GM12865 (cell line): ENCODE measurements around the gene RAB22A.

Source experiments
- DNase-seq: peaks from one replicate; pipeline ENCODE4 v3.0.0; 2010; ENCODE audit warnings: low read depth
- H3K4me3 ChIP-seq: 2 replicates; pipeline ENCODE4 v1.5.1; 2011; ENCODE audit warnings: mild to moderate bottlenecking, low read depth, low read length, control low read depth
- TF ChIP-seq, protein P1 (sequence below): IDR thresholded peaks from 2 replicates; pipeline ENCODE4 v1.5.1; 2011; ENCODE audit warnings: low read length, control low read depth, low read depth, inconsistent platforms; ENCODE audit not compliant: insufficient read depth; ENCODE audit errors: missing control alignments

Gene RAB22A

DNA sequence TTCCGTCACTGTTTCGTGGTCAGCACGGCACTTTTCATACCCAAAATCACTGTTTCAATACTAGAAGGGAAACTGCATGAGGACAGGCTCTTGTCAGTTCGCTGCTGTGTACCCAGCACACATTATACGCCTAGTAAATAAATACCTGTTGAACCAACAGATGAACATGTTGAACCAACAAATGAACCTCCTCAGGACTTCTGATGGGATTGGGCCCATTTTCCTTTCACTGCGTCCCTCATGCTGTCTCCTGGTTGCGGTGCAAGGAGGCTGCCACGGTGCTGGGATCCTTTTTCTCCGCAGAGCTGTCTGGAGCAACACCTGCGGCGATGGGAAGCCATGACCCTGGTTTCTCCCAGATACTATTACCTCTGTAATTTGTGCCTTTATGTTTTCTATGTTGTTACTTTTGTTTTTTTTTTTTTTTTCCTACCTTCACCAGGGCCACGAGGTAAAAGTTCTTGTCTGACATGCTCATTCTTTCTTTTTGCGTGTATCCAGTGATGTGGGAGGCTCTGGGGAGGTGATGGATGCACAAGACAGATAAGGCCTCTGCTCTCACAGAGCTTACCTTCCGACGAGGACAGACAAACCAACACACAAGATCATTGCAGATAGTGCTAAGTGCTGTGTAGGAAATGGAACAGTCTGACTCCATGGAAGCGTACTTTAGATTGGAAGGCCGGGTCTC, 80.6 kb downstream of the RAB22A start:
- no peak for DNase-seq
- H3K4me3 ChIP-seq: peak overlapping the region; percentile 92
- TF ChIP-seq, protein P1, sequence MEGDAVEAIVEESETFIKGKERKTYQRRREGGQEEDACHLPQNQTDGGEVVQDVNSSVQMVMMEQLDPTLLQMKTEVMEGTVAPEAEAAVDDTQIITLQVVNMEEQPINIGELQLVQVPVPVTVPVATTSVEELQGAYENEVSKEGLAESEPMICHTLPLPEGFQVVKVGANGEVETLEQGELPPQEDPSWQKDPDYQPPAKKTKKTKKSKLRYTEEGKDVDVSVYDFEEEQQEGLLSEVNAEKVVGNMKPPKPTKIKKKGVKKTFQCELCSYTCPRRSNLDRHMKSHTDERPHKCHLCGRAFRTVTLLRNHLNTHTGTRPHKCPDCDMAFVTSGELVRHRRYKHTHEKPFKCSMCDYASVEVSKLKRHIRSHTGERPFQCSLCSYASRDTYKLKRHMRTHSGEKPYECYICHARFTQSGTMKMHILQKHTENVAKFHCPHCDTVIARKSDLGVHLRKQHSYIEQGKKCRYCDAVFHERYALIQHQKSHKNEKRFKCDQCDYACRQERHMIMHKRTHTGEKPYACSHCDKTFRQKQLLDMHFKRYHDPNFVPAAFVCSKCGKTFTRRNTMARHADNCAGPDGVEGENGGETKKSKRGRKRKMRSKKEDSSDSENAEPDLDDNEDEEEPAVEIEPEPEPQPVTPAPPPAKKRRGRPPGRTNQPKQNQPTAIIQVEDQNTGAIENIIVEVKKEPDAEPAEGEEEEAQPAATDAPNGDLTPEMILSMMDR: no peak

DNA sequence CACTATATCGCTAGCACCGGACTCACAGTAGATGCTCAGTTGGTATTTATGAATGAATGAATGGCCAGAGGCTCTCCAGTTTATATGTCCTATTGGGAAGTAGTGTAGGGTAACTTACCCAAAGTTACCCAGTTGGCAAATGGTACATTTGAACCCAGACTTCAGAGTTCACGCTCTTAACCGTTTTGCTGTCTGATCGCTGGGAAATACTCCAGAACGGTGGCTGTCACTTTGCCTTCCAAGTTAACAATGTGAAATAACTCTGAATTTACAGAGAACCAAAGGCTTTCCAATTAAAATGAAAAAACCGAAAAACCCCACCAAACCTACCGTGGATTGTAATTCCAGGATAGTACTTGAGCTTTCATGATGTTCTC, 81.1 kb downstream of the RAB22A start:
- no peak for DNase-seq
- TF ChIP-seq, protein P1: no peak
- peak overlapping the region; percentile 92 for H3K4me3 ChIP-seq

DNA sequence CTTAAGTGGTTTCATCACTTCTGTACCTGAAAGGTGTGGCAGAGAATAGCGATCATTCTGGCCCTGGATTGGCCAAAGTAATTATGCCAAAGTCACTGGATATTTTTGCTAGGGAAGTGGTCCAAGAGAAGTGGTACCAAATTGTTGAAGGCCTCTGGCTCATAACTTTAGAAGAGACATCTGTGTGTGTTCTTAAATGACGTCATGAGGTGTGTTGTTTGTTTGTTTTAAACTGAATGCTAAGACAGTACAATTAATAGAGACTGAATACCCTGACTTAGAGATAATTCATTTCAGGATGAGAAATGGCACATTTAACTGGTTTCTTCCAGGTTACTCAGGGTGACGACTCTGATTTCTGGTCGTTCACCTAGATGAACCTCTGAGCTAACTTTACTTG, 82.8 kb downstream of the RAB22A start:
- TF ChIP-seq, protein P1: no peak
- H3K4me3 ChIP-seq: no peak overlapping the region
- no peak for DNase-seq

DNA sequence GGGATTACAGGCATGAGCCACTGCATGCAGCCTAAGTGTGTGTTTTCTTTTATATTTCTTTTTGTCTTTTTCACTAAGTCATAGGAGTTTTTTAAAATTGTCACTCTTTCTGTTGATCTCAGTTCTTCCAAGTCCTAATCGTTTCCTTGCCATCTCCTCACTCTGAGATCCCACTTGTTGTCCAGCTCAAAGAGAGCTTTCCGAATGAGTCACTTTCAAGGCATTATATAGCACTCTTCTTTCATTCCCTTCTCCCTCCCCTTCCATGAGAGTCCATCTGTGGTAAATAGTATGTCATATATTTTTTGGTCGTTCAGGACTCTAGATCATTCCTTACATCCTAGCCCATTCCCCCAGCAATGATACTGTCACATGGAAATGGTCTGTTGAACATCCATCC, 83.8 kb downstream of the RAB22A start:
- no peak overlapping the region for H3K4me3 ChIP-seq
- TF ChIP-seq, protein P1: no peak
- DNase-seq: no peak

DNA sequence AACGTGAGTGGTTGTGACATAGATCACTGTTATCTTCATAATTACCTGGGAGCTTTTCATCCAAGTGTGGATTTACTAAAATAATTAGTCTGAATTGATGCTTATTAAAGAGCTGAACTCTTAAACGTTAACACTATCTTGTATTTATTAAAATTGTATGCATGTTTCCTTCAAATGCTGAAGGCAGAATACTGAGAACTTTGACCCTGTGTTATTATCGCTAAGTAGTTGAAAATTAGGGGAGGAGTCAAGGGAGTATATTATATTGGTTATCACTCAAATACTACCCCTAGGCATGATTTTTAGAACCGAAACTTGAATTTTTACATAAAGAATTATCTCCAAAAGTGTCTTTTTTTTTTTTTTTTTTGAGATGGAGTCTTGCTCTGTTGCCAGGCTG, 85.3 kb downstream of the RAB22A start:
- TF ChIP-seq, protein P1: no peak
- DNase-seq: no peak
- no peak overlapping the region for H3K4me3 ChIP-seq

DNA sequence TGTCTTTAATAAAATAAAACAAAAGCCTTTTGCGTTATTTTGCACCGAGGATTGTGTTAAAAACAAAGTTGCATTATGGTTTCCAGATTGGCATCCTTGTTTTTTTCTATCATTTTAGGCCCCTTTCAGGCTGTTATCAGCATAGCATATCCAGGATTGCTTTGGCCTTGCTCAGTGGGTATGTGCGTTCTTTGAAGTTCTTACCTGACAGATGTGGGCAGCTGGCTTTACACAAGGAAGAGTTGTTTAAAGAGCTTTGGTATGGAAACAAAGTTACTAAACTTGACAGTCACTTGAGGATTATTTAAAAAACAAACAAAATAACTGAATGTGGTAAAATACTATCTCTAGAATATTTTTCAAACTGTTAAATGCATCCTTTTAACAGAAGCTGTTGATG, 86.1 kb downstream of the RAB22A start:
- no peak for DNase-seq
- no peak overlapping the region for H3K4me3 ChIP-seq
- TF ChIP-seq, protein P1: no peak

DNA sequence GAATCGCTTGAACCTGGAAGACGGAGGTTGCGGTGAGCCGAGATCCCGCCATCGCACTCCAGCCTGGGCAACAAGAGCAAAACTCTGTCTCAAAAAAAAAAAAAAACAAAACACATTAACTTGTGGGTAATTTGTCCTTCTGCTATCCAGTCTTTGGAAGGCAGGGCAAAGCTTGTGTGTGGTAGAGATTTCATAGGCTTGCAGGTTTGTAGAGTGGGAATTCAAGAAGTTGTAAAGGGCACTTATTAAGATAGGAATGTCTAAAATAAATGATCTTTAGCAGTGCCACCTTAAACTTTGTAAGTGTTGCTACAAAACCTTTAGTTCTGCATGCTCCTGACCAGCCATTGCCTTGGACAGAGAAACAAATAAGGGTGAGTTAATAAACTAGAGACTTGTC, 87.9 kb downstream of the RAB22A start:
- TF ChIP-seq, protein P1: no peak
- DNase-seq: no peak
- H3K4me3 ChIP-seq: no peak overlapping the region
